Astrocyte of the cerebellum (primary cell): ENCODE measurements around the gene OST4.
A peak's percentile ranks its signal among the peaks of the same experiment; 100 is the strongest.

Experiments used
- DNase-seq: peaks from one replicate; pipeline ENCODE4 v3.0.0-alpha.2; 2011; ENCODE audit warnings: low read depth
- H3K4me3 ChIP-seq: 2 replicates; pipeline ENCODE4 v1.5.1; 2011; ENCODE audit warnings: mild to moderate bottlenecking, low read depth, low read length, moderate library complexity
- CTCF ChIP-seq: IDR thresholded peaks from 2 replicates; pipeline ENCODE4 v1.5.1; 2012; ENCODE audit warnings: low read length, low read depth, moderate library complexity, mild to moderate bottlenecking; ENCODE audit errors: missing control alignments
- in situ Hi-C: cut with HindIII; loops from 2 replicates; pipeline ENCODE4 v1.10.0; 2017; ENCODE audit warnings: low sequenced_read_pairs

The OST4 gene

DNA sequence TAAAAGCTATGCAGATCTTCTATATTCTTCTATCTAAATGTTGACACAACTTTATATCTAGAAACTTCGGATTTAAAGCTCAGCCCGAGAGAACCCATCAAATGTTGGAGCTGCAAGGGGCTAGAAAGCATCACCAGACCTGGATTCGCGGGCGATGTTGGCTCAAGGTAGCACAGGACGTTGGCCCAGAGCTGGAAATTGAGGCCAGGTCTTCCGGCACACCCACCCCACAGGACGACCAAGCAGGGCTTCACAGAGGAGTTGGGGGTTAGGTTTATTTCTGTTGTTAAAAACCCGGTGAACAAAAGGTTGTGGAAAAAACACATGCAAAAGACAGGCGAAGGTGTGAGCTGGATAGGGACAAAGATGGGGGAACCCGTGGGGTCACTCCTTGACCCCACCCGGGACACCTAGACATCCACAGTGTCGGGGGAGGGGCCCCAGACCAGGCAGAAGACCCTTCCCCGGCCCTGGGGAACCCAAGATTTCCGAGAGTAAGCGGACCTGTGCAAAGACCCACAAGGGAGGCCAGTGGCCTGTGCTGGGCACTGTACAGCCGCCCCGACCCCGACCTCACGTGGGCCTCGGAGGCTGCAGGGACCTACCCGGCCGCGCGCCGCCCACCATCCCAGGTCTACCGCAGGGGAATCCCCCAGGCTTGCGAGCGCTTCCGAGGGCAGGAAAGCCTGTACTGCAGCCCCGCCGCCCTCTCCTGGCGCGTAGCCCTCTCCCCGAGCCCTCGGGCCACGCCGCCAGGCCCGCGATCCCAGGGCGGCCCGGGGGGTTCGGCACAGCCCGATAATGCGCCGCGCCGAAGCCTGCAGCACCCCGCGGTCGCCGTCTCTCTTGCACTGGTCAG is 21.8 kb downstream of the OST4 start:
- H3K4me3 ChIP-seq: peak overlapping the region; percentile 92
- TF ChIP-seq CTCF: no peak
- in situ Hi-C loops: no loop called here
- no peak for DNase-seq

GRCh38 chr2:27042985-27043634 is 28.3 kb downstream of the OST4 start:
- H3K4me3 ChIP-seq: no peak overlapping the region
- no peak for TF ChIP-seq CTCF
- in situ Hi-C loops: no loop called here
- no peak for DNase-seq

- in situ Hi-C loops: no loop called here
- no peak for TF ChIP-seq CTCF
- no peak for DNase-seq
- H3K4me3 ChIP-seq: no peak overlapping the region
These were observed 29.2 kb downstream of the OST4 start for GRCh38 chr2:27042159-27042661.

- TF ChIP-seq CTCF: no peak
- in situ Hi-C loops: no loop called here
- no peak for DNase-seq
- no peak overlapping the region for H3K4me3 ChIP-seq
These were observed 29.7 kb downstream of the OST4 start for GRCh38 chr2:27041752-27042151.

DNA sequence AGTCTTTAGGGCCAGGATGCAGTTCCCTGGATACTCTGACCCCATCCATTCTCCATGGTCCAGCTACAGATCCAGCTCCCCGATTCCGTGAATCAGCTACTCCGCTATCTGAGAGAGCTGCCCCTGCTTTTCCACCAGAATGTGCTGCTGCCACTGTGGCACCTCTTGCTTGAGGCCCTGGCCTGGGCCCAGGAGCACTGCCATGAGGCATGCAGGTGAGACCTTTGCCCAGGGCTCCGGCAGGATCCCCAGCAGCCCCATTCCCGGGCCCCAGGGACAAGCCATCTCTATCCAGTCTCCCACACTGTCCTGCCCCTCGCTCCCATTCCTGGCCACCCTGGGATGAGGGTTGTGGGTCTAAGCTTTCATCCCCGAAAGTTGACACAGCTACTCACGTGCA is 31.2 kb downstream of the OST4 start:
- no peak overlapping the region for H3K4me3 ChIP-seq
- in situ Hi-C loops: no loop called here
- no peak for DNase-seq
- no peak for TF ChIP-seq CTCF

GRCh38 chr2:27039871-27040270 is 31.6 kb downstream of the OST4 start:
- in situ Hi-C loops: no loop called here
- no peak for DNase-seq
- no peak for TF ChIP-seq CTCF
- H3K4me3 ChIP-seq: no peak overlapping the region
